NCI-H1436 (cell line): Measurements from ENCODE around the gene METTL1.
"Not testable (repeated sequence)": the region's sequence is repeated elsewhere in the genome, so short reads cannot be mapped to it uniquely, and the experiment has no call there.

Experiments
- DNase-seq: peaks from one replicate; lab custom pipeline; 2025; lab: John Stamatoyannopoulos, UW

Gene METTL1

GRCh38 chr12:57722716-57723629 lies 48.9 kb downstream of the METTL1 start:
- DNase-seq: no peak

GRCh38 chr12:57721846-57722608 lies 49.9 kb downstream of the METTL1 start:
- DNase-seq: not testable (repeated sequence)

- DNase-seq: no peak
These were observed 51.0 kb downstream of the METTL1 start for GRCh38 chr12:57720606-57721595.

- DNase-seq: no peak
These were observed 51.9 kb downstream of the METTL1 start for GRCh38 chr12:57719777-57720605.

- DNase-seq: no peak
These were observed 53.0 kb downstream of the METTL1 start for GRCh38 chr12:57718641-57719528.
